Nephron progenitor cell (in vitro differentiated cells): Measurements from ENCODE around the gene DNAJC11.

Source experiments
- DNase-seq: peaks from one replicate; pipeline ENCODE4 v3.0.0; 2021
- H3K27ac Mint-ChIP-seq: 2 replicates; pipeline ENCODE4 v1.8.0; 2021; ENCODE audit warnings: mild to moderate bottlenecking, moderate library complexity, mixed read lengths
- H3K27me3 Mint-ChIP-seq: 2 replicates; pipeline ENCODE4 v1.8.0; 2021; ENCODE audit warnings: mild to moderate bottlenecking, low read depth, mixed read lengths; ENCODE audit not compliant: poor library complexity
- H3K36me3 Mint-ChIP-seq: 2 replicates; pipeline ENCODE4 v1.8.0; 2021; ENCODE audit warnings: low read depth, mixed read lengths
- H3K4me1 Mint-ChIP-seq: 2 replicates; pipeline ENCODE4 v1.8.0; 2021; ENCODE audit warnings: mixed read lengths
- H3K4me3 Mint-ChIP-seq: 2 replicates; pipeline ENCODE4 v1.8.0; 2021; ENCODE audit warnings: mild to moderate bottlenecking, moderate library complexity, mixed read lengths
- H3K9me3 Mint-ChIP-seq: 2 replicates; pipeline ENCODE4 v1.8.0; 2021; ENCODE audit warnings: mild to moderate bottlenecking, moderate library complexity, mixed read lengths
- TF ChIP-seq, protein P1 (sequence below): fragments of 200-600 bp; sonication (generic); IDR thresholded peaks from 2 replicates; pipeline ENCODE4 v1.5.0; 2021; ENCODE audit warnings: antibody characterized with exemption

DNAJC11 gene

DNA sequence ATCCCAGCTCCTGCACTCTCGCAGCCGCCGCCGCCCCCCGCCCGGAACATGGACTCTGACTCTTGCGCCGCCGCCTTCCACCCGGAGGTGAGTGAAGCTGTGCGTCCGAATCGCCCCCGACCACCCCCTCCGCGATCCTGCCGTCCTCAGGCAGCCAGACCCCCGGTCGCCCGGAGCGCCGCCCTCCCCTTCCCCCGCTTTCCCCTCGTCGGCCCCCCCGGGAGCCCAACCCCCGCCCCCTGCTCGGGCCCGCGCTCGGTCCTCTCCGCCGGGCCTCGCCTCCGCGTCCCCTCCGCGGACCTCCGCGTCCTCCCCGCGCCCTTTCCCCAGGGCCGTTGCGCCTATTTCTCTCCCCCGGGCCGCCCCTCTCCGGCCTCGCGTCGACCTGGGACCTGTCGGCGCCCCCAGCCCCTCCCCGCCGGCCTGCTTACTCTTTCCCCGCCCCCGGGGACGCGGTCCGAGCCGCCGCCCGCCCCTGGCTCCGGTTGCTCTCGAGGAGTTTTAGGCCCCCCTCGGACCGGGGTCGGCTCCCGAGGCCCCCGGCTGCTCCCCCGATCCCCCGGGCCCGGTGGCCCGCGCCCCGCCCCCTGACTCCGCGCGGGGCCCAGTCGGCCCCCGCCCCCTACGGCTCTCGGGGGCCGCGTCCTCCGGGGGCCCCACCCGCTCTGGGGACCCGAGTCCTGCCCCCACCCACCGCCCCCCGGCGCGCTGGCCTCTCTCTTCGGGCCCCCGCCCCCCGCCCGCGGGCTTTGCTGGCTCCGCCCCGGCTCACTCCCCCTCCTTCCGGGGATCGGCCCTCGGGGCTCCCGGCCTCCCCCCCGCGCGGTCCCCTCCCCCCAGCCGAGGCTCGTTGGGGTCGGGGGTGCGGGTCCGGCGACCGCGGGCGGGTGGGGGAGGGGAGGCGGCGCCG, 87.3 kb downstream of the DNAJC11 start:
- TF ChIP-seq, protein P1, sequence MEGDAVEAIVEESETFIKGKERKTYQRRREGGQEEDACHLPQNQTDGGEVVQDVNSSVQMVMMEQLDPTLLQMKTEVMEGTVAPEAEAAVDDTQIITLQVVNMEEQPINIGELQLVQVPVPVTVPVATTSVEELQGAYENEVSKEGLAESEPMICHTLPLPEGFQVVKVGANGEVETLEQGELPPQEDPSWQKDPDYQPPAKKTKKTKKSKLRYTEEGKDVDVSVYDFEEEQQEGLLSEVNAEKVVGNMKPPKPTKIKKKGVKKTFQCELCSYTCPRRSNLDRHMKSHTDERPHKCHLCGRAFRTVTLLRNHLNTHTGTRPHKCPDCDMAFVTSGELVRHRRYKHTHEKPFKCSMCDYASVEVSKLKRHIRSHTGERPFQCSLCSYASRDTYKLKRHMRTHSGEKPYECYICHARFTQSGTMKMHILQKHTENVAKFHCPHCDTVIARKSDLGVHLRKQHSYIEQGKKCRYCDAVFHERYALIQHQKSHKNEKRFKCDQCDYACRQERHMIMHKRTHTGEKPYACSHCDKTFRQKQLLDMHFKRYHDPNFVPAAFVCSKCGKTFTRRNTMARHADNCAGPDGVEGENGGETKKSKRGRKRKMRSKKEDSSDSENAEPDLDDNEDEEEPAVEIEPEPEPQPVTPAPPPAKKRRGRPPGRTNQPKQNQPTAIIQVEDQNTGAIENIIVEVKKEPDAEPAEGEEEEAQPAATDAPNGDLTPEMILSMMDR, result no peak
- Mint-ChIP-seq H3K4me3 (peak overlapping the region; percentile 80), H3K27ac (no peak overlapping the region), H3K27me3 (peaks cover 3% of the 10 kb centered on the region), H3K4me1 (peaks cover 33% of the 10 kb centered on the region), H3K9me3 (no peaks in the 10 kb centered on the region), H3K36me3 (peaks cover 16% of the 10 kb centered on the region)
- peak; percentile 72 for DNase-seq

GRCh38 chr1:6613361-6614018, 88.1 kb downstream of the DNAJC11 start, which contains the start of gene PHF13:
PHF13 (plus strand) TSS chr1:6613731; CDS start chr1:6614067, 336 bp downstream.
- H3K27ac Mint-ChIP-seq, result peak within 1 kb of the TSS; percentile 87
- H3K4me3 Mint-ChIP-seq, result peak within 1 kb of the TSS; percentile 90
- H3K4me1 Mint-ChIP-seq, result peaks cover 34% of the 10 kb centered on the region
- H3K9me3 Mint-ChIP-seq, result no peaks in the 10 kb centered on the region
- peaks cover 3% of the 10 kb centered on the region for H3K27me3 Mint-ChIP-seq
- TF ChIP-seq, protein P1, result no peak
- peaks cover 9% of the 10 kb centered on the region for H3K36me3 Mint-ChIP-seq
- peak; percentile 100 for DNase-seq

GRCh38 chr1:6612641-6613360, 88.8 kb downstream of the DNAJC11 start:
- H3K4me1 Mint-ChIP-seq, result peaks cover 34% of the 10 kb centered on the region
- DNase-seq, result no peak
- peak overlapping the region; percentile 87 for H3K27ac Mint-ChIP-seq
- no peaks in the 10 kb centered on the region for H3K9me3 Mint-ChIP-seq
- TF ChIP-seq, protein P1, result no peak
- H3K36me3 Mint-ChIP-seq, result peaks cover 9% of the 10 kb centered on the region
- H3K27me3 Mint-ChIP-seq, result peaks cover 3% of the 10 kb centered on the region
- H3K4me3 Mint-ChIP-seq, result peak overlapping the region; percentile 90

GRCh38 chr1:6603915-6604558, 97.6 kb downstream of the DNAJC11 start:
- TF ChIP-seq, protein P1, result no peak
- H3K27ac Mint-ChIP-seq, result peak overlapping the region; percentile 96
- DNase-seq, result peak; percentile 63
- H3K9me3 Mint-ChIP-seq, result no peaks in the 10 kb centered on the region
- H3K36me3 Mint-ChIP-seq, result no peaks in the 10 kb centered on the region
- peaks cover 52% of the 10 kb centered on the region for H3K4me1 Mint-ChIP-seq
- peak overlapping the region; percentile 73 for H3K4me3 Mint-ChIP-seq
- H3K27me3 Mint-ChIP-seq, result peaks cover 2% of the 10 kb centered on the region

- Mint-ChIP-seq H3K4me3 (peak overlapping the region; percentile 73), H3K27me3 (peaks cover 2% of the 10 kb centered on the region), H3K27ac (peak overlapping the region; percentile 96), H3K4me1 (peaks cover 54% of the 10 kb centered on the region), H3K9me3 (no peaks in the 10 kb centered on the region), H3K36me3 (no peaks in the 10 kb centered on the region)
- peak; percentile 48 for DNase-seq
- TF ChIP-seq, protein P1, result no peak
These were observed 98.2 kb downstream of the DNAJC11 start for GRCh38 chr1:6603238-6603914.
